ENCODE data around the gene MATR3.
A peak's percentile ranks its signal among the peaks of the same experiment; 100 is the strongest.

The MATR3 gene

DNA sequence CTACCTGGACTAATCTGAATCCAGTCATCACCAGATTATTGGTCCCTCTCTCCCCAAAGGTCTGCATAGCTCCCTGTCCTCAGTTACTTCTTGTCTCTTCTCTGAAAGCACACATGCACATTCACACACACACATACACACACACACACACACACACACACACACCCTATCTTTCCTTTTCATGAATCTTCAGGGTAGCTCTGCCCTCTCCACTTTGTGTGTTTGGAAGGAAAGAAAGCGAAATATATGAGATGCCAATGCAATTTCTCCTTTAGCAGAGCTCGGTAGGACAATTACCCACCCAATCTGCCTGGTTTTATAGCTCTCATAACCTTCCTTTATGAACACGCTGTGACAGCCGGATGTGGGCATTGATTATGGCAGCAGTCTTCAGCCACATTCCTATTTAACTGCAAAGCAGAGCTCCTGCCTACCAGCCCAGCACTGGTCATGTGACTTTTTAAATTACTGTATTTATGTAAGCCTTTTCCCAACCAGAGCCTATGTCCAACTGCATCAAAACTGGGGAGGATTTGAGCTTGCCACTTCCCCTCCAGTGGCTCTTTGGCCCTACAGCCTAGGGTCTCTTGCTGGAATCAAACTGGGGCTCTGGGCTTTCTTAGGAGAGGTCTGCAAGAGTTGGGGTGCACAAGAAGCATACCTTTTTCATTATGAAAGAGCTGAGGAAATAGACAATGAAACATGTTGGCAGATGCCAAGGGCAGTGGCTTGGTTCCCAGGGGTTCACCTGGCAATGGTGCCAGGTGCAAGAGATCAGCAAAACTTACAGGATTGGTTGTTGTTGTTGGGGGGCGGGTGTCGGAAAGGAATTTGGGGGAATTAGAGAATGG, 20.8 kb upstream of the MATR3 start:
- peak; percentile 49 for DNase-seq

DNA sequence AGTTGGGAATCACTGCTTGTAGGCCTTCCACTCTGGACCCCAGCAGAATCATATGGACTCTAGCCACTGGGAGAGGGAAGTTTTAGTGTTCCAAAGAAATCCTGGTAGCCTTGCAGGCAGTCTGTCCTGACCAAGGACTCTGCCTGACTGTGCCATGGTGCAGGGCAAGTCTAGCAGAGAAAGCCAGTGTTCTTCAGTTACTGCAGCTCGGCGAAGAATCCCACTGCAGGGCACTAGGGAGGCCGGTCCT, 20.3 kb upstream of the MATR3 start:
- no peak for DNase-seq

DNA sequence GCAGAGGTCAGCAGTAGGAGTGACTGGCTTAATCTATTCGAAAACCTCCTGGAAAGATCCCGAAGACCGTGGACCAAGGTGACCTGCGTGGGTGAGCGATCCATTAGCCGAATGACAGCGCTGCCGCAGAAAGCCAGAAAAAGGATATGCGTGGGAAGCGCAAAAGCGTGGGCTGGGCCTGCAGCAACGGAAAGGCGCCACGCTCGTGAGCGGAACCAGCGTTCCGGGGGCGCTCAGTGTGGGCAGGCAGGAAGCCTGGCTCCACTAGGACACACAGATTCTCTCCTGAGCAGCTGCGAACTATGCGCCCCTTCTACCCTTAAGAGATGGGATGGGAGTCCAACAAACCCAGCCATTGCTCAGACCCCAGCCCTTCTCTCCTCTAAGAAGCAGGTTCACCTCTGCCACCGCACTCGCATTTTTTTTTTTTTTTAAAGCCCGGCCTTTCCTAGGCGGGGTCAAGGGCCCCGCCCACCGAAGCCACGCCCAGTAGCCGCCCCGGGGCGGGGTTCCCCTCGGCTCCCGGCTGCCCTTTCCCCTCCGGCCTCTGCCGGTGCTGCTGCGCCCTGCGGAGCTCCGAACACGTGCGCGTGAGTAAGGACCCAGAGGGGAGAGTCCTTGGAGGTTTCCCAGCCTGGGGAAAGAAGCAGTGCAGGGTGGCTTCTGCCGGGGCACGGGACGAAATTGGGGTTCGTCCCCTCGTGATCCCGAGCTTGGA, 19.8 kb upstream of the MATR3 start:
- DNase-seq = peak; percentile 84

- DNase-seq = no peak
Measured at GRCh38 chr5:139275536-139275935, 18.0 kb upstream of the MATR3 start.

DNA sequence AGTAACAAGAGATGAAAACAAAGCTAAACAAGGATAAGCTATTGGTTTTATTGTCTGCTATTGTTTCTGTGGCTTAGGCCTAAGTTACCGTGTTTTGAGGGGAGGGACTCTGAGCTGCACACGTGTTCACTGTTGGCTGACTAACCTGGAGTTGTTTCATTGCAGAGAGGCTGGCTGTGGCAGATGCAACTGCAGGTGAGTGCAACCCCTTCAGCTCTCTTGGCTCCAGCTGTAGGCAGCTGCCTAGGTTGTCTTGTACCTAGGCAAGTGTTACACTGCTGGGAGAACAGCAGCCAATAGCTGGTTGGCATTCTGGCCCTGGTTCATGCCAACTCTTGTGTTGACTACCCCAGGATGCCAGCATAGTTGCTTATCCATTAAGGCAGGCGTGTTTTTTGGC, 17.6 kb upstream of the MATR3 start:
- peak; percentile 7 for DNase-seq

DNA sequence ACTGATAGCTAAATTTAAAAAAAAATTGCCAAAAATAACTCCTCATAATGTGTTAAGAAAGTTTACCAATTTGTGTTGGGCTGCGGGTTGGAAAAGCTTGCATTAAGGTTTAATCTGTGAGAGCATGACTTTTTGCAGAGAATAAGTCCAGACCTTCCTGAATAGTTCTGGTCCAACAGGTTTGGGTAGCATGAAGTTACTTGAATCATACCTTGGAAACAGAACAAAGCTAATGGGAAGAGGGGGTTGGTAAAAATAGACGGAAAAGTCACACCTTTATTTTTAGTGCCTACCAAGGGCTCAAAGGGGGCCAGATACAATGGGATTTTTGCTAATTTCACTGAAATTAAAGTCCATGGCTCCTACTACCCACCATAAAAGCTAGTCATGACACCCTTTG, 17.1 kb upstream of the MATR3 start:
- DNase-seq = no peak

GRCh38 chr5:139277171-139277570, 16.4 kb upstream of the MATR3 start:
- no peak for DNase-seq

- DNase-seq = no peak
Measured at GRCh38 chr5:139278540-139279274, 14.8 kb upstream of the MATR3 start.

GRCh38 chr5:139282197-139282557, 11.4 kb upstream of the MATR3 start:
- no peak for DNase-seq

GRCh38 chr5:139283252-139284166, 10.0 kb upstream of the MATR3 start:
- no peak for DNase-seq

DNA sequence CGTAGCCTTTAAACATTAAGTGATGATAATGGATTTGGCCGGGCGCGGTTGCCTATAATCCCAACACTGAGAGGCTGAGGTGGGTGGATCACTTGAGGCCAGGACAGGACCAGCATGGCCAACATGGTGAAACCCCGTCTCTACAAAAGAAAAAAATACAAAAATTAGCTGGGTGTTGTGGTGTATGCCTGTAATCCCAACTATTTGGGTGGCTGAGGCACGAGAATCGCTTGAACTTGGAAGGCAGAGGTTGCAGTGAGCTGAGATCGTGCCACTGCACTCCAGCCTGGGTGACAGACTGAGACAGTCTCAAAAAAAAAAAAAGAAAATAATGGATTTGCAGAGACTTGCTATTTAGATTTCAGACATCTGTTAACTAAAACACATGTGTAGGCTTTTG, 9.2 kb upstream of the MATR3 start:
- no peak for DNase-seq

DNA sequence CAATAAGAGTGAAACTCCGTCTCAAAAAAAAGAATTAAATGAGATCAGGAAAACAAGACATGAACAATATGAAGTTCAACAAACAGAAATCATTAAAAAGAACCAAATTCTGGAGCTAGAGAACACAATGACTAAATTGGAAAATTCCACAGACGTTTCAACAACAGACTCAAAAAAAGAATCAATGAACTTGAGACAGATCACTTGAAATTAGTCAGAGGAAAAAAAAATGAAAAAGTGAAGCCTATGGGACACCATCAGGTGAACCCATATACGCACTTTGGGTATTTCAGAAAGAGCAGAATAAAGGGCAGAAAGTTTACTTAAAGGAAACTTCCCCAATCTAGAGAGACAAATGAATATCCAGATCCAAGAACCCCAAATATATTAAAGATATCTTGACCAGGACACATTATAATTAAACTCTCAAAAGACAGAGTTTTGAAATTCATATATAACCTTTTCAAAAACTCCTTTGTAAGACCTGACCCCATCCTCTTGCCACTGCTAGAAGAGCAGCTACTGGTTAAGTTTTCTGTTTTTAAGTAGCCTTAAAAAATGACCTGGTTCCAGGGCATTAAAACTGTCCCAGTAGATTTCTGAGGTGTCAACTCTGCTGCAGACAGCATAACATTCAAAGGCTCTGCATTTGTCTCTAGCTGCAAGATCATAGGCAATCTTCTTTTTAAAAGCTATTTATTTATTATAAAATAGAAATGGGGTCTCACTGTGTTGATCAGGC, 7.7 kb upstream of the MATR3 start:
- DNase-seq = no peak

DNA sequence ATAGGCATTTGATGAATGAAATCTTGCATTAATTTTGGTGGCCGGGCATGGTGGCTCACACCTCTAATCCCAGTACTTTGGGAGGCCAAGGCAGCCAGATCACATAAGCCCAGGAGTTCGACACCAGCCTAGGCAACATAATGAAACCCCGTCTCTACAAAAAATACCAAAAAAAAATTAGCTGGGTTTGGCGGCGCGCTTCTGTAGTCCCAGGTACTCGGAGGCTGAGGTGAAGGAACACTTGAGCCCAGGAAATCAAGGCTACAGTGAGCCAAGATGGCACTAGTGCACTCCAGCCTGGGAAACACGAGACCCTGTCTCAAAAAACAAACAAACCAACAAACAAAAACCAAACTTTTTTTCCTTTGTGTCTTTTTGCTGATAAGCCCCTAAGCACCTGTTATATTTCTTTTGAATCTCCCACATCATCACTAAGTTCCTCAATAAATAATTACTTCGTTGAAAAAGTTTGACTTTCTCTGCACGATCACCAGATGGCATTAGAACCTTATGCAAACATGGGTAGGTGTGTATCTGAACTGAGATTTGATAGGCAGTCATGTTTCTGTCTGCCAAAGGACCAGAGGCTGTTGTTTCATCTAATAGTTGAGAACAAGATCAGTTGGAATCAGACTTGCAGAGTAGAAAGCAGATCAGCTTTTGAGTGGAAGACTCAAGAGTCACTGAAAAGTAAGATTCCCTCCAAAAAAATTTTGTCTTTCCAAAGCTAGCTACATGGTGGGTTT, 5.5 kb upstream of the MATR3 start:
- no peak for DNase-seq

- no peak for DNase-seq
Measured at GRCh38 chr5:139291051-139291450, 2.5 kb upstream of the MATR3 start.

- DNase-seq = no peak
Measured at GRCh38 chr5:139293202-139293506, 386 bp upstream of the MATR3 start.

GRCh38 chr5:139294374-139295165, 1.0 kb downstream of the MATR3 start:
- DNase-seq = peak; percentile 54

GRCh38 chr5:139295346-139296057, 2.0 kb downstream of the MATR3 start:
- DNase-seq = no peak

GRCh38 chr5:139296198-139296597, 2.7 kb downstream of the MATR3 start:
- DNase-seq = no peak

- no peak for DNase-seq
Measured at GRCh38 chr5:139296862-139297326, 3.4 kb downstream of the MATR3 start.

Measured in CD4-positive, alpha-beta T cell treated with Interleukin-6 for 4 hours (primary cell).